ENCODE data around the gene GJA9.

GJA9 gene

GRCh38 chr1:38831731-38832369 is 49.5 kb downstream of the GJA9 start:
- no peak for DNase-seq (ENCODE audit: low read depth)

GRCh38 chr1:38829368-38829767 is 52.0 kb downstream of the GJA9 start:
- DNase-seq (ENCODE audit: low read depth) = no peak

GRCh38 chr1:38827318-38827717 is 54.1 kb downstream of the GJA9 start:
- no peak for DNase-seq (ENCODE audit: low read depth)

- no peak for DNase-seq (ENCODE audit: low read depth)
Observed at GRCh38 chr1:38826886-38827285, 54.5 kb downstream of the GJA9 start.

- DNase-seq (ENCODE audit: low read depth) = no peak
Observed at GRCh38 chr1:38826262-38826661, 55.1 kb downstream of the GJA9 start.

Data from amniotic epithelial cell (primary cell).